Nephron (organoid): ENCODE data around the gene LRFN2.

Source experiments
- H3K27ac Mint-ChIP-seq, 3 experiments: 2 replicates each; pipeline ENCODE4 v1.8.0; 2020; ENCODE audit warnings: mixed read lengths in 3 of 3, mild to moderate bottlenecking in 2 of 3, moderate library complexity in 1 of 3
- H3K27me3 Mint-ChIP-seq: 2 replicates; pipeline ENCODE4 v1.8.0; 2021; ENCODE audit warnings: low read depth, mild to moderate bottlenecking, moderate library complexity, mixed read lengths
- H3K36me3 Mint-ChIP-seq: 2 replicates; pipeline ENCODE4 v1.8.0; 2020; ENCODE audit warnings: low read depth, mixed read lengths
- H3K4me1 Mint-ChIP-seq: 2 replicates; pipeline ENCODE4 v1.8.0; 2020; ENCODE audit warnings: mixed read lengths
- H3K4me3 Mint-ChIP-seq, 3 experiments: 2 replicates each; pipeline ENCODE4 v1.8.0; 2020; ENCODE audit warnings: mild to moderate bottlenecking in 3 of 3, mixed read lengths in 3 of 3, moderate library complexity in 2 of 3
- H3K9me3 Mint-ChIP-seq: 2 replicates; pipeline ENCODE4 v1.8.0; 2020; ENCODE audit warnings: mixed read lengths
- CTCF ChIP-seq, 3 experiments: fragments of 200-600 bp; sonication (generic); IDR thresholded peaks; one replicate each; pipeline ENCODE4 v1.5.0; 2021; ENCODE audit warnings: antibody characterized with exemption in 3 of 3; ENCODE audit not compliant: unreplicated experiment in 3 of 3

LRFN2 gene

GRCh38 chr6:40629463-40629862, 42.3 kb upstream of the LRFN2 start:
- peaks cover 15% of the 10 kb centered on the region for H3K27me3 Mint-ChIP-seq

GRCh38 chr6:40627316-40627715, 40.2 kb upstream of the LRFN2 start:
- Mint-ChIP-seq H3K4me1 (peaks cover 19% of the 10 kb centered on the region), H3K27me3 (peaks cover 15% of the 10 kb centered on the region), H3K4me3 (no peak overlapping the region), H3K27ac (no peak overlapping the region), H3K36me3 (no peaks in the 10 kb centered on the region), H3K9me3 (peaks cover 3% of the 10 kb centered on the region)
- TF ChIP-seq CTCF (IDR thresholded peaks at IDR 0.05; ENCODE audit: unreplicated experiment in 3 of 3): no peak

More at GRCh38 chr6:40629463-40629862, 42.3 kb upstream of the LRFN2 start:
- H3K27ac Mint-ChIP-seq: peak overlapping the region in 2 of 3 experiments; percentile 67 to 72
- no peak overlapping the region for H3K4me3 Mint-ChIP-seq
- peaks cover 3% of the 10 kb centered on the region for H3K9me3 Mint-ChIP-seq
- H3K4me1 Mint-ChIP-seq: peaks cover 23% of the 10 kb centered on the region
- TF ChIP-seq CTCF (IDR thresholded peaks at IDR 0.05; ENCODE audit: unreplicated experiment in 3 of 3): no peak
- no peaks in the 10 kb centered on the region for H3K36me3 Mint-ChIP-seq

- TF ChIP-seq CTCF (IDR thresholded peaks at IDR 0.05; ENCODE audit: unreplicated experiment in 3 of 3): no peak
- Mint-ChIP-seq H3K4me1 (peaks cover 14% of the 10 kb centered on the region), H3K27ac (no peak overlapping the region), H3K27me3 (peaks cover 19% of the 10 kb centered on the region), H3K36me3 (no peaks in the 10 kb centered on the region), H3K9me3 (peaks cover 3% of the 10 kb centered on the region), H3K4me3 (no peak overlapping the region)
Observed at GRCh38 chr6:40626886-40627285, 39.7 kb upstream of the LRFN2 start.

- Mint-ChIP-seq H3K27me3 (peaks cover 22% of the 10 kb centered on the region), H3K36me3 (no peaks in the 10 kb centered on the region), H3K9me3 (peaks cover 3% of the 10 kb centered on the region), H3K27ac (no peak overlapping the region), H3K4me1 (peaks cover 4% of the 10 kb centered on the region), H3K4me3 (no peak overlapping the region)
- TF ChIP-seq CTCF (IDR thresholded peaks at IDR 0.05; ENCODE audit: unreplicated experiment in 3 of 3): no peak
Observed at GRCh38 chr6:40623932-40624331, 36.8 kb upstream of the LRFN2 start.

GRCh38 chr6:40623178-40623577, 36.0 kb upstream of the LRFN2 start:
- Mint-ChIP-seq H3K9me3 (peaks cover 9% of the 10 kb centered on the region), H3K27ac (no peak overlapping the region), H3K4me3 (no peak overlapping the region), H3K27me3 (peaks cover 20% of the 10 kb centered on the region), H3K4me1 (peaks cover 4% of the 10 kb centered on the region), H3K36me3 (no peaks in the 10 kb centered on the region)
- TF ChIP-seq CTCF (IDR thresholded peaks at IDR 0.05; ENCODE audit: unreplicated experiment in 3 of 3): no peak

- H3K4me1 Mint-ChIP-seq: peaks cover 4% of the 10 kb centered on the region
- H3K36me3 Mint-ChIP-seq: no peaks in the 10 kb centered on the region
- H3K27me3 Mint-ChIP-seq: peaks cover 24% of the 10 kb centered on the region
- no peak overlapping the region for H3K27ac Mint-ChIP-seq
- TF ChIP-seq CTCF (IDR thresholded peaks at IDR 0.05; ENCODE audit: unreplicated experiment in 3 of 3): no peak
- H3K9me3 Mint-ChIP-seq: peaks cover 16% of the 10 kb centered on the region
- H3K4me3 Mint-ChIP-seq: no peak overlapping the region
Observed at GRCh38 chr6:40620574-40621240, 33.5 kb upstream of the LRFN2 start.
